SH-SY5Y (cell line): ENCODE data around the gene NDUFB2.

Experiments used
- GATA2 ChIP-seq: IDR thresholded peaks from 2 replicates; pipeline ENCODE4 v1.6.1; 2011; ENCODE audit warnings: mild to moderate bottlenecking, low read depth, low read length
- GATA3 ChIP-seq: IDR thresholded peaks from 2 replicates; pipeline ENCODE4 v1.6.1; 2011; ENCODE audit warnings: low read depth, mild to moderate bottlenecking, low read length, moderate library complexity

DNA sequence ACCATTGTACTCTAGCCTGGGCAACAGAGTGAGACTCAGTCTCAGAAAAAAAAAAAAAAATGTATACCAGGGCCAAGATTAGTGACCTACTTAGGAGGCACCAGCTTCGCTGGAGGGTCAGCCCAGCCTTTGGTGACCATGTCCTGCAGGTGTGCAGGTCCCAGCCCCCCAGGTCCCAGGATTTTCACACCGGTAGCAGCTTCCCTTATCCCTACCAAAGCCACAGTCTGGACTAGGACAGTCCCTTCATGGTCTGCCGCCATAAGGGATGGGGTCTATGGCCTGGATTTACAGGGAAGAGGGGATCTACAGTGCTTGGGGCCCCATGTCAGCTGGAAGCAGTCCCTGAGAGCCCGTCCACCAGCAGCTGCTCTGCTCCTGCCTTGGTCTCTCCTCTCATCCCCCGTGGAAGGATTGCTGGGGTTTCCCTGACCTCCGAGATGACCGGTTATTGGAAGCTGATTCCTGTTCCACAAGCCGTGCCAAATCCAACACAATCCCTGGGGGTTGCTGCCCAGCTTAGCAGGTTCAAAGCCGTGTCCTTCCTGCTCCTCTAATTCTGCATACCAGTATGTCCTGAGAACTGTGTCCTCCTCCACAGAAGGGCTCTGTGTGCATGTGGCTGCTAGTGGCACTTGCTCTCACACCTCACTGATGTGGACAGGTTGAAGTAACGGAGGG is 11.0 kb upstream of the NDUFB2 start:
- TF ChIP-seq GATA2: no peak
- no peak for TF ChIP-seq GATA3
